Activated T-helper 2 cell treated with anti-CD3 and anti-CD28 coated beads, Interferon-gamma antibody, Interleukin-2, Interleukin-4, amounts not matched to agents 10 μg/mL and 5 μg/mL and 100 μg/mL, durations not matched to agents 14 hours and 24 hours and 36 hours (primary cell): Measurements from ENCODE around the gene CDK15. TPM values are rescaled to one million over a fixed set of nuclear protein-coding genes. Genes with fewer than 3 reads are reported as not detected.
"Not testable (repeated sequence)": the region's sequence is repeated elsewhere in the genome, so short reads cannot be mapped to it uniquely, and the experiment has no call there.

Experiments used
- DNase-seq: peaks from one replicate; pipeline ENCODE4 v3.0.0; 2021; ENCODE audit warnings: low spot score
- H3K27ac Mint-ChIP-seq: one replicate; pipeline ENCODE4 v1.8.0; 2021; ENCODE audit warnings: mixed read lengths
- H3K27me3 Mint-ChIP-seq: one replicate; pipeline ENCODE4 v1.8.0; 2021; ENCODE audit warnings: low read depth, mixed read lengths
- H3K36me3 Mint-ChIP-seq: one replicate; pipeline ENCODE4 v1.8.0; 2021; ENCODE audit warnings: low read depth, mixed read lengths
- H3K4me1 Mint-ChIP-seq: one replicate; pipeline ENCODE4 v1.8.0; 2021; ENCODE audit warnings: low read depth, mixed read lengths
- H3K4me3 Mint-ChIP-seq: one replicate; pipeline ENCODE4 v1.8.0; 2021; ENCODE audit warnings: low read depth, mild to moderate bottlenecking, moderate library complexity, mixed read lengths
- H3K9me3 Mint-ChIP-seq: one replicate; pipeline ENCODE4 v1.8.0; 2021; ENCODE audit warnings: mixed read lengths
- intact Hi-C: fragments of 100-400 bp; cut with micrococcal nuclease; formaldehyde crosslinking; loops from one replicate; pipeline ENCODE4 v1.15.1; 2023
- total RNA-seq: library from RNA; stranded (reverse); gene quantifications from 2 replicates; pipeline ENCODE4 v1.2.3, GENCODE V29; 2022

Gene CDK15
- total RNA-seq = not detected in 2 replicates

DNA sequence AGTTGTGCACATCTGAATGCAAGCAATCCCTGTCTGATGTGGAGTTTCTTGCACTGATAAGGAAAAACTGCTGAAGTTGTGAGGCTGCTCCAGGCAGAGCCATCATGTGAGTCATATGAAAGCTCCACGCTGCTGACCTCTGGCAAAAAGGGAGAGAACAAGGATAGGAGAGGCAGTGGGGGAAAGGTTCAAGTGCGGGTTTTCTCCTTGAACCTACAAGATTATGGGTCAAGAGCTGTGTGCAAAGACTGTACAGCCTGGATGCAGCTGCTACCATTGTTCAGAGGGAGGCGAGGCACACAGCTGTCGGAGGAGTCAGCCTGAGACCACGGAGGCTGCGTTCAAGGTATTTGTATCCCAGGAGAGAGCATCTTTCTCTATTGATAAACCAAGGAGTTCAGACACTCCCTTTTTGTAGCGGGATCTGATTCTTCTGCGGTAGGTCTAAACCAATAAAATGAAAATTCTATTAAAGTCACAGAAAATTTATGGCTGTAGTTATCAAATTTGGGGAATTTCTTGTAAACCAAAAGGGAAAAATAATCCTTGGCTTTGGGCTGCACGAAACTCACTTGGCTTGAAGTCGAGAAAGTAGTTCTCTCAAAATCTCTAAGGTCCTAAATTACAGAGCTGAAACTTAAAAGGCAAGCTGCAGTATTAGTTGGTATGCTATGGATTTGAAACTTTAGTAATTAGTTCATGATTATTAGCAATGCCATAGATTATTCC is at the start of gene CDK15:
TSS of gene CDK15 (plus strand) at position 96 of the 729 bp plus-strand sequence. CDS start at position 224, 128 bp downstream.
- no peak within 1 kb of the TSS for H3K27ac Mint-ChIP-seq
- H3K9me3 Mint-ChIP-seq = no peaks in the 10 kb centered on the region
- H3K4me3 Mint-ChIP-seq = no peak within 1 kb of the TSS
- DNase-seq = no peak
- H3K27me3 Mint-ChIP-seq = peaks cover 29% of the 10 kb centered on the region
- intact Hi-C loops = no loop called here
- H3K4me1 Mint-ChIP-seq = no peaks in the 10 kb centered on the region
- H3K36me3 Mint-ChIP-seq = no peaks in the 10 kb centered on the region

DNA sequence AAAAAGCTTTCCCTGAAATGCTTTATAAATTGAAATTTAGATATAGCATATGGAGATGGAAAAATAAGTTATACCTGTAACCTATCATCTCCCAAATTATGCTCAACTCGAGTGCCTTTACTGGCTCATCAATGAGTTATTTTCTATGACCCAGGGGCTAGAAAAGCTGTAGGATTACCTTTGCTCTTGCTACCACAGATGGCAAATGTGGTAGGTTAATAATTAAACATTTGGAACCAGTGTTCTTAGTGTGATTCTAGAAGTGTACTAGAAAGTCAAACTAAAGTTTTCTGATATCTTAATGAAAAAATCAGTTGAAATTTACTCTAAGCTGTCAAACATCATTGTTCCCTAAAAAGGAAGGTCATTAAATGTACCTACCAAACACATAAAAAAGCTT is 48.1 kb upstream of the CDK15 start:
- Mint-ChIP-seq H3K9me3 (no peaks in the 10 kb centered on the region), H3K4me1 (no peaks in the 10 kb centered on the region), H3K4me3 (no peak overlapping the region), H3K27ac (no peak overlapping the region), H3K36me3 (peaks cover 4% of the 10 kb centered on the region), H3K27me3 (no peaks in the 10 kb centered on the region)
- intact Hi-C loops = no loop called here
- no peak for DNase-seq

DNA sequence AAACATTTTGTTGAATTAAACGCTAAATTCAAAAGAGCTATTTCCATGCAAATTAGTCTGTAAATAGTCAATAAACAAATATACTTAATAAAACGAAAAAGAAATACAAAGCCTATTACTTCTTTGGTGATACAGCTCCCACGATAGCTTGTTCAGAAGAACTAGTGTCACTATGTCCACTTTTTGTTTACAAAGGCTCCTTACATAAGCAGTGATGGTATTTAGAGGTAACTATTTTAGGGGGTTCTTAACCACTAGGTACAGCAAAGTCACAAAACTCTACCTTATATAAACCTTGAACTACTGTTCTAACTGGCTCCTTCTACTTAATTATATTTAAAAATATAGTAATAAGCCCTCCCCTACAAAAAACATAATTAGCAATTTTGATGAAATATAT is 47.5 kb upstream of the CDK15 start:
- H3K36me3 Mint-ChIP-seq = peaks cover 4% of the 10 kb centered on the region
- H3K4me3 Mint-ChIP-seq = no peak overlapping the region
- no peaks in the 10 kb centered on the region for H3K27me3 Mint-ChIP-seq

DNA sequence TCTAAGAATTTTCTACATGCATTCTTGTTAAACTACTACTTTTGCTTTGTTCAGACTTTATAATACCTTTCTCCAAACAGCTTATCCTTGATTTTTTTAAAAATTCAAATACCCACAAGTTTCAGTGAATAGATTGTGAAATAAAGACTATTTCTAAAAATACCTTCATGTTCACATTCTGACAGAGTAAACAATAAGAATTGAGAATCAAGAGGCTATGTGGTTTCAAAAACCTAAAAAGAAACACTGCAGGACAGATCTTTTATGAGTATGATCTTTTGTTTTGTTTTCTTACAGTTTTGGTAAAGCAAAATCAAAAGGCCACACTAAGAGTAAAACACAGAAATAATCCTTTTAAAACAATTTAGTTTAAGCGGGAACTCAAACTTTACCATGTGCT is 46.8 kb upstream of the CDK15 start:
- Mint-ChIP-seq H3K9me3 (no peaks in the 10 kb centered on the region), H3K4me3 (no peak overlapping the region), H3K27me3 (no peaks in the 10 kb centered on the region), H3K36me3 (peaks cover 4% of the 10 kb centered on the region), H3K27ac (no peak overlapping the region), H3K4me1 (no peaks in the 10 kb centered on the region)
- intact Hi-C loops = no loop called here
- DNase-seq = no peak

More for the DNA sequence above, 47.5 kb upstream of the CDK15 start:
- intact Hi-C loops = no loop called here
- Mint-ChIP-seq H3K27ac (no peak overlapping the region), H3K9me3 (no peaks in the 10 kb centered on the region), H3K4me1 (no peaks in the 10 kb centered on the region)
- DNase-seq = no peak

DNA sequence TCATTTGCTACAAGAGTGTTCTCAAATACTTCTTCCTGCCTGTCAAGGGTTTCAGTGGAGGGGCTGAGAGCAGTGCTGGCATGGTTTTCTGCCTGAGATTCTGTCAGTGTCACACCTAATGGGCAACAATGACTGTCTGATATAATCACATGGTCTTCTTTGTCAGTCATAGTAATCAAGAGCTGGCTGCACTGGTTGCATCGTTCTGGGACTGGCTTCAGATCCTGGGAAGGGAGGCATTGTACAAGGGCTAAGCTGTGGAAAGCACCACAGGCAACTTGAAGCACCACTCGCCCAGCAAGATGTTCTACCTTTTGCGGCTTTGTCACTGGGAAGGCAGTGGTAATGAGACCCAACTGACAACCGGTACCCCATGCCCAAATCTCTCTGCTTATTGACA is 45.2 kb upstream of the CDK15 start:
- no peak for DNase-seq
- Mint-ChIP-seq H3K4me3 (no peak overlapping the region), H3K4me1 (no peaks in the 10 kb centered on the region), H3K36me3 (peaks cover 4% of the 10 kb centered on the region), H3K27me3 (no peaks in the 10 kb centered on the region), H3K27ac (no peak overlapping the region), H3K9me3 (no peaks in the 10 kb centered on the region)
- intact Hi-C loops = no loop called here

DNA sequence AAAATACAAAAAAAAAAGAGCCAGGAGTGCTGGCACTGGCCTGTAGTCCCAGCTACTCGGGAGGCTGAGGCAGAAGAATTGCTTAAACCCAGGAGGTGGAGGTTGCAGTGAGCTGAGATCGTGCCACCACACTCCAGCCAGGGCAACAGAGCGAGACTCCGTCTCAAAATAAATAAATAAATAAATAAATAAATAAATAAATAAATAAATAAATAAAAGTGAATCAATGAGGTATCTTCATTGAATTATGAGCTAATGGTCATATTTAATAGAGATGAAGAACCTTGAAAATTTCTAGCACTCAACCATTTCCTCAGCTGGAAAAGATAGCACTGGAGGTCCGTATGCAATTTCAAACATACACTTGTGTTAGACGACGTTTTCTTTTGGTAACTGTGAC is 41.9 kb upstream of the CDK15 start:
- H3K4me1 Mint-ChIP-seq, intact Hi-C loops, H3K9me3 Mint-ChIP-seq, H3K36me3 Mint-ChIP-seq, H3K27me3 Mint-ChIP-seq, H3K4me3 Mint-ChIP-seq, DNase-seq, H3K27ac Mint-ChIP-seq: not testable (repeated sequence)

DNA sequence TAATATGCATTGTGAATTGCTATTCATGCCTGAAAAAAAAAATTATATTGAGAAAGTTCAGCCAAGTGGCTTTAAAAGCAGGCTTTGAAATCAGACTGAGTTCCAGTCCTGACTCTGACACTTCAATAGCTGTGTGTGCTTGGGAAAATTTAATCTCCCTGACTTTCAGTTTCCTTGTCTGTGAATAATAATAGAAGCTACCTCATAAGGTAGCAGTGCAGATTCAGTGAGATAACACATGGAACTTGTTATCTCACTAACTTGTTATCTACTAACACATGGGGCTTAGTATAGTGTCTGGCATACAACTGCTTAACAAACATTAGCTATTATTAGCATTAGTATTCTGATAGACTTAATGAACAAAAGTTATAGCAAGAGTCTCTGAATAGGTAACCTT is 40.5 kb upstream of the CDK15 start:
- no peak for DNase-seq
- Mint-ChIP-seq H3K4me1 (no peaks in the 10 kb centered on the region), H3K4me3 (no peak overlapping the region), H3K27ac (no peak overlapping the region), H3K36me3 (peaks cover 7% of the 10 kb centered on the region), H3K27me3 (no peaks in the 10 kb centered on the region), H3K9me3 (no peaks in the 10 kb centered on the region)
- intact Hi-C loops = no loop called here

DNA sequence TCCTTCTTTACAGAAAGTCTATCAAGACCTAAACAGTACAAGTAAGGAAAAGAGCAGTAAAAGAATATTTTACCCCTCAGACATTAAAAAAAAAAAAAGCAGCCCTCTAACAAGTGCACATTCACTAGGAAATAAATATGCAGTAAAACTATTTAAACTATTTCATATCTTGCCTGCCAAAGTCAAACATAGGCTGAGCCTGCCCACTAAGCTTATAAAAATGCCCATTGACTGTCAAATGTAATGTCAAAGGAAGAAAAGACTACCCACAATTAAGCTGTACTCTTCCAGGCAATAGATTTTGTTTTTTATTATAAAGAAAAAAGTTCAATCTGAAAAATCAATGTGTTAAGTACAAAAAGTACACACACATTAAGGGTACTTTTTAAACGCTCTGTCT is 37.4 kb upstream of the CDK15 start:
- Mint-ChIP-seq H3K4me3 (no peak overlapping the region), H3K9me3 (no peaks in the 10 kb centered on the region), H3K27me3 (no peaks in the 10 kb centered on the region), H3K4me1 (peaks cover 4% of the 10 kb centered on the region), H3K36me3 (peaks cover 3% of the 10 kb centered on the region), H3K27ac (no peak overlapping the region)
- intact Hi-C loops = no loop called here
- no peak for DNase-seq

DNA sequence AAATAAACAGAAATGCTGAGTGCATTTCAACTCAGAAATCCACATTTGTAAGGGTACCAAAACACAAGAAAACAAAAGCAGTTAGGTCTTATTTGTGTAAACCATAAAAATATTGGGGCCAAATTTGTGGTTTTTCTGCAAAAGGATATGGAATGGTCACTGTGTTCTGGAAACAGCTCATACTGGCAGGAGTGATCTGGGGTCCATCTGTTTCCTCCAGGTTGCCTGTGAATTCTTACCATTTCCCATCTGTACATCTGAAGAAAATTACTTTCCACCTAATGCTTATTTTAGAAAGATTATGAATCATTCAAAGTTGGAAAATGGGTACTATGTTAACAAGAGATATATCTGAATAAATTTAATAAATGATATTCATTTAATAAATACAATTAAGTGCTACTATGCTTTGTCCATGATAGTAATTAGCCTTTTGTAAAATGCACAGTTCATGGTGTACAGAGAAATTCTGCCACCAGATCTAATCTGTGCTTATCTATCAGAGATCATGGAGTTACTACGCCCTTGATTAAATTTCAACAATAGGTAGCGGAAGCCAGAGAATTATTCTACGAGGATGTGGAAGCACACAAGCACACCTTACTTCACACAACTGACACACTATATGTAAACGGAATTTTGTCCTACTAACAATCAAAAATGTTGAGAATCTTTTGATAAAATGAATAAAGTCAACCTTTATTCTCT is 36.5 kb upstream of the CDK15 start:
- intact Hi-C loops = no loop called here
- H3K36me3 Mint-ChIP-seq = peaks cover 3% of the 10 kb centered on the region

DNA sequence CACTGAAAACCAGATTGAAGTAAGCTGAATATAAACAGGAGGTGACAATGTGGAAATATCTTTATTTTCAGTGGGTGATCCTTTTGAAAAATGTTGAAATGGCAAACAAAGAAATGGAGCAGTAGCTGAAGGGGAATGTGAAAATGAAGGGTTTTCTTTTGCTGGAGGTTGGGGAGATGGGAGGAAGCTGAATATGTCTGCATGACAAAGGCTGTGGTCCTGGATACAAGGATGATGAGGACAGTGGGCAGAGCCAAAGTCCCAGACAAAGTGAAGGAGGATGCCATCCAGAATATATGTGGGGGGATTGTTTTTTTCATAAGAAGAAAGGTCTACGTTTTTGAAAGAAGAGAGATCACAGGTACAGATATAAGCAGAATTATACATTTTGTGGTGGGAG is 32.3 kb upstream of the CDK15 start:
- no peak overlapping the region for H3K4me3 Mint-ChIP-seq
- intact Hi-C loops = no loop called here
- DNase-seq = no peak
- peaks cover 16% of the 10 kb centered on the region for H3K4me1 Mint-ChIP-seq
- no peaks in the 10 kb centered on the region for H3K36me3 Mint-ChIP-seq
- no peak overlapping the region for H3K27ac Mint-ChIP-seq
- H3K27me3 Mint-ChIP-seq = peaks cover 1% of the 10 kb centered on the region
- H3K9me3 Mint-ChIP-seq = no peaks in the 10 kb centered on the region

More for the DNA sequence above, 36.5 kb upstream of the CDK15 start:
- Mint-ChIP-seq H3K9me3 (no peaks in the 10 kb centered on the region), H3K27ac (no peak overlapping the region), H3K4me1 (peaks cover 10% of the 10 kb centered on the region), H3K4me3 (no peak overlapping the region), H3K27me3 (no peaks in the 10 kb centered on the region)
- no peak for DNase-seq

DNA sequence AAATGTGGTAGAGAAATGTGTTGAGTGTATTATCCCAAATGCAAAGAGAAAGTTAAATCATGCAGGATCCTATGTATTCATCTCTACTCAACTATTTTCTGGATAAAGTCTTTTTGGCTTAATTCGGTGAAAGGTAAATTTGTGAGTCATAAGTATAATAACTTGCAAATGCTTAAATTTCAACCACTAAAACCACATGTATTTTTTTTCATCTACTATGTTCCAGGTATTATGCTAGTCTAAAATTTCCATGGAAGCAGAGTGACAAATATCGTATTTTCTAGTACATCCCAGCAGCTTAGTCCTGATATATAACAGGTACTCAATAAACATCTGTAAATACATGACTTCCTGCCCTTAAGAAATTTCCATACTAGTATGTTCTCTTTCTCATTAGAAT is 31.8 kb upstream of the CDK15 start:
- intact Hi-C loops = no loop called here
- peaks cover 18% of the 10 kb centered on the region for H3K4me1 Mint-ChIP-seq
- no peak overlapping the region for H3K4me3 Mint-ChIP-seq
- peaks cover 1% of the 10 kb centered on the region for H3K27me3 Mint-ChIP-seq
- H3K9me3 Mint-ChIP-seq = no peaks in the 10 kb centered on the region
- DNase-seq = no peak
- H3K36me3 Mint-ChIP-seq = no peaks in the 10 kb centered on the region
- H3K27ac Mint-ChIP-seq = no peak overlapping the region

DNA sequence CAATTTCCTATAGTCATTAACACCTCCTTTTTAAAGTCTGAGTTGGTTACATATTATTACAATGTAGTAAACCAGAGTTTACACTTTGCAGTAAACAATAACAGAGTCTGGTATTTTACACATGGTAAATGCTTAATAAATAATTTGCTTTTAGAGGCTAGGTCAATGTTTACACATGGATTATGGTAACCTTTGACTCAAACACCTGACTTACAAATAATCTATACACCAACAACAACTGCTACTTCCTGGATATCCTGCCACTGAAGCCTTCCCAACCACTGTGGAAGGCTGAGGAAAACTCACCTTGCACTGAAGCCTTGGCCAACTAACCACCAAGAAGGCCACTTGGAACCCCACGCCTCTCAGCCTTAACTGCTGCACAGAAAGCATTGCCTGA is 31.0 kb upstream of the CDK15 start:
- H3K36me3 Mint-ChIP-seq = no peaks in the 10 kb centered on the region
- peaks cover 24% of the 10 kb centered on the region for H3K4me1 Mint-ChIP-seq
- no peaks in the 10 kb centered on the region for H3K9me3 Mint-ChIP-seq
- peaks cover 1% of the 10 kb centered on the region for H3K27me3 Mint-ChIP-seq
- H3K4me3 Mint-ChIP-seq = no peak overlapping the region
- no peak for DNase-seq
- no peak overlapping the region for H3K27ac Mint-ChIP-seq
- intact Hi-C loops = no loop called here

DNA sequence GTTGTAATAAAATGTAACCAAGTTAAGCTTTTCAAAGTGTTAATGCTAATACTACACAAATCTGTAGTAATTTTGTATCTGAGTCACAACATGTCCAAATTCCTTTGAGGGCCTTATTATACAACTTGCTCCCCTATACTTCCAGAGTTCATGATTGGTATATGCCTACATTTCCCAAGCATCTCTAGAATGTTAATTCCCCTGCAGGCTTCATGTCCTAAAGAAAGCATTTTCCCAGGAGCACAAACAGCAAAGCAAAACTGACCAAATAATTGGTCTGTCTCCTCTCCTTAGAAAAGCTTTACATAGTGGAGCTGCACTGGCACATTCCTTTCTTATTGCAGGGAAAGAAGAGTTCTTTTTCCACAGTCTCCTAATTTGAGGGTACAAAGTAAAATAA is 29.3 kb upstream of the CDK15 start:
- peaks cover 30% of the 10 kb centered on the region for H3K4me1 Mint-ChIP-seq

More for the DNA sequence above, 29.3 kb upstream of the CDK15 start:
- H3K9me3 Mint-ChIP-seq = no peaks in the 10 kb centered on the region
- no peak for DNase-seq
- no peak overlapping the region for H3K27ac Mint-ChIP-seq
- no peaks in the 10 kb centered on the region for H3K36me3 Mint-ChIP-seq
- no peak overlapping the region for H3K4me3 Mint-ChIP-seq
- peaks cover 3% of the 10 kb centered on the region for H3K27me3 Mint-ChIP-seq
- intact Hi-C loops = no loop called here
